WTC11 (cell line): ENCODE measurements around the gene FTCDNL1. TPM values are rescaled to one million over a fixed set of nuclear protein-coding genes. Genes with fewer than 3 reads are reported as not detected.

Experiments used
- ATF2 ChIP-seq: sonication (generic); formaldehyde crosslinking; IDR thresholded peaks from 2 replicates; pipeline ENCODE4 v1.8.1; 2022; ENCODE audit warnings: low read depth, missing genetic modification reagents, borderline replicate concordance
- E2F4 ChIP-seq: sonication (generic); formaldehyde crosslinking; IDR thresholded peaks from 2 replicates; pipeline ENCODE4 v1.8.1; 2022; ENCODE audit warnings: low read depth, mild to moderate bottlenecking, moderate library complexity, missing genetic modification reagents, borderline replicate concordance
- E2F5 ChIP-seq: sonication (generic); formaldehyde crosslinking; IDR thresholded peaks from 2 replicates; pipeline ENCODE4 v1.8.1; 2022; ENCODE audit warnings: mild to moderate bottlenecking, moderate library complexity, missing genetic modification reagents
- ELF4 ChIP-seq: sonication (generic); formaldehyde crosslinking; IDR thresholded peaks from 2 replicates; pipeline ENCODE4 v1.8.1; 2022; ENCODE audit warnings: low read depth, mild to moderate bottlenecking, moderate library complexity, missing genetic modification reagents
- EMX1 ChIP-seq: fragments of 250-450 bp; sonication (Bioruptor Pico); IDR thresholded peaks from 2 replicates; pipeline ENCODE4 v1.8.0; 2021; ENCODE audit warnings: mild to moderate bottlenecking
- FOXJ3 ChIP-seq: sonication (generic); formaldehyde crosslinking; IDR thresholded peaks from 2 replicates; pipeline ENCODE4 v1.9.0; 2021; ENCODE audit warnings: missing genetic modification reagents, mild to moderate bottlenecking, borderline replicate concordance
- FOXP1 ChIP-seq: sonication (generic); formaldehyde crosslinking; IDR thresholded peaks from 2 replicates; pipeline ENCODE4 v1.8.0; 2022; ENCODE audit warnings: missing genetic modification reagents, mild to moderate bottlenecking, moderate library complexity, borderline replicate concordance
- GABPB1 ChIP-seq: sonication (generic); formaldehyde crosslinking; IDR thresholded peaks from 2 replicates; pipeline ENCODE4 v1.8.1; 2023; ENCODE audit warnings: mild to moderate bottlenecking, missing genetic modification reagents
- GRHL2 ChIP-seq: fragments of 250-450 bp; sonication (Bioruptor Pico); IDR thresholded peaks from 2 replicates; pipeline ENCODE4 v1.8.0; 2022; ENCODE audit warnings: mild to moderate bottlenecking, moderate library complexity; ENCODE audit not compliant: insufficient replicate concordance, severe bottlenecking
- GTF2I ChIP-seq: fragments of 250-450 bp; sonication (Bioruptor Pico); conservative IDR thresholded peaks from 2 replicates; pipeline ENCODE4 v1.4.0; 2021; ENCODE audit warnings: mild to moderate bottlenecking
- HMGXB4 ChIP-seq: sonication (generic); formaldehyde crosslinking; IDR thresholded peaks from 2 replicates; pipeline ENCODE4 v1.8.1; 2023; ENCODE audit warnings: mild to moderate bottlenecking, moderate library complexity, missing genetic modification reagents
- JUN ChIP-seq: sonication (generic); formaldehyde crosslinking; IDR thresholded peaks from 2 replicates; pipeline ENCODE4 v1.8.0; 2023; ENCODE audit warnings: mild to moderate bottlenecking, missing genetic modification reagents
- MAX ChIP-seq: sonication (generic); formaldehyde crosslinking; IDR thresholded peaks from 2 replicates; pipeline ENCODE4 v1.8.0; 2022; ENCODE audit warnings: mild to moderate bottlenecking, missing genetic modification reagents
- MLX ChIP-seq: sonication (generic); formaldehyde crosslinking; IDR thresholded peaks from 2 replicates; pipeline ENCODE4 v1.8.1; 2023; ENCODE audit warnings: mild to moderate bottlenecking, missing genetic modification reagents, moderate library complexity
- MYBL2 ChIP-seq: sonication (generic); formaldehyde crosslinking; IDR thresholded peaks from 2 replicates; pipeline ENCODE4 v1.8.1; 2023; ENCODE audit warnings: mild to moderate bottlenecking, moderate library complexity, missing genetic modification reagents
- NFATC4 ChIP-seq: fragments of 250-450 bp; sonication (Bioruptor Pico); IDR thresholded peaks from 2 replicates; pipeline ENCODE4 v1.9.0; 2021; ENCODE audit warnings: mild to moderate bottlenecking
- NFYB ChIP-seq: sonication (generic); formaldehyde crosslinking; conservative IDR thresholded peaks from 2 replicates; pipeline ENCODE4 v1.8.0; 2022; ENCODE audit warnings: low read depth, missing genetic modification reagents
- NR2C2 ChIP-seq: sonication (generic); formaldehyde crosslinking; IDR thresholded peaks from 2 replicates; pipeline ENCODE4 v1.8.0; 2022; ENCODE audit warnings: mild to moderate bottlenecking, missing genetic modification reagents
- OVOL2 ChIP-seq: fragments of 250-450 bp; sonication (Bioruptor Pico); IDR thresholded peaks from 2 replicates; pipeline ENCODE4 v1.9.0; 2021; ENCODE audit warnings: mild to moderate bottlenecking, borderline replicate concordance
- PREB ChIP-seq: sonication (generic); formaldehyde crosslinking; IDR thresholded peaks from 2 replicates; pipeline ENCODE4 v1.8.1; 2022; ENCODE audit warnings: mild to moderate bottlenecking, missing genetic modification reagents, moderate library complexity, borderline replicate concordance
- PRRX2 ChIP-seq: fragments of 250-450 bp; sonication (Bioruptor Pico); IDR thresholded peaks from 2 replicates; pipeline ENCODE4 v1.8.0; 2021; ENCODE audit warnings: mild to moderate bottlenecking
- SP1 ChIP-seq: sonication (generic); formaldehyde crosslinking; conservative IDR thresholded peaks from 2 replicates; pipeline ENCODE4 v1.8.1; 2022; ENCODE audit warnings: missing genetic modification reagents
- STAT6 ChIP-seq: sonication (generic); formaldehyde crosslinking; conservative IDR thresholded peaks from 2 replicates; pipeline ENCODE4 v1.8.1; 2023; ENCODE audit warnings: mild to moderate bottlenecking, low read depth, missing genetic modification reagents, moderate library complexity
- ZMAT4 ChIP-seq: fragments of 250-450 bp; sonication (Bioruptor Pico); IDR thresholded peaks from 2 replicates; pipeline ENCODE4 v1.9.0; 2021; ENCODE audit warnings: mild to moderate bottlenecking
- ZNF138 ChIP-seq: sonication (generic); formaldehyde crosslinking; conservative IDR thresholded peaks from 2 replicates; pipeline ENCODE4 v1.8.1; 2022; ENCODE audit warnings: mild to moderate bottlenecking, moderate library complexity, missing genetic modification reagents
- ZNF232 ChIP-seq: sonication (generic); formaldehyde crosslinking; IDR thresholded peaks from 2 replicates; pipeline ENCODE4 v1.8.0; 2022; ENCODE audit warnings: mild to moderate bottlenecking, missing genetic modification reagents
- ZNF416 ChIP-seq: fragments of 250-450 bp; sonication (Bioruptor Pico); IDR thresholded peaks from 2 replicates; pipeline ENCODE4 v1.9.0; 2021; ENCODE audit warnings: mild to moderate bottlenecking, inconsistent platforms
- ZNF423 ChIP-seq: fragments of 250-450 bp; sonication (Bioruptor Pico); IDR thresholded peaks from 2 replicates; pipeline ENCODE4 v2.1.2; 2022; ENCODE audit warnings: mild to moderate bottlenecking, moderate library complexity
- ZNF671 ChIP-seq: fragments of 250-450 bp; sonication (Bioruptor Pico); IDR thresholded peaks from 2 replicates; pipeline ENCODE4 v1.8.0; 2021; ENCODE audit warnings: mild to moderate bottlenecking
- total RNA-seq: library from RNA; stranded (reverse); gene quantifications from 3 replicates; pipeline ENCODE4 v1.2.3, GENCODE V29; 2021

FTCDNL1 gene
- total RNA-seq, 1 experiment from 2014 or later: 0.85 TPM

- TF ChIP-seq E2F4 (CRISPR knock-in tag) (no peak), ZMAT4 (CRISPR knock-in tag) (no peak), HMGXB4 (CRISPR knock-in tag) (peak; percentile 70; the same call in 1 of the 2 replicates), ZNF232 (CRISPR knock-in tag) (no peak), GABPB1 (peak; percentile 72), GTF2I (CRISPR knock-in tag) (no peak), OVOL2 (no peak), MAX (CRISPR knock-in tag) (peak; percentile 53; the same call in 1 of the 2 replicates), SP1 (CRISPR knock-in tag) (no peak; the same call in none of the 2 replicates), PRRX2 (CRISPR knock-in tag) (no peak), NFYB (CRISPR knock-in tag) (no peak), ZNF138 (CRISPR knock-in tag) (peak; percentile 90; the same call in 1 of the 2 replicates), ZNF416 (no peak), STAT6 (no peak), EMX1 (CRISPR knock-in tag) (no peak), MLX (CRISPR knock-in tag) (no peak), NFATC4 (no peak), NR2C2 (no peak), ELF4 (no peak), PREB (CRISPR knock-in tag) (no peak), GRHL2 (no peak), JUN (no peak), FOXP1 (peak; percentile 73; the same call in 1 of the 2 replicates), MYBL2 (CRISPR knock-in tag) (no peak), E2F5 (0 out of 2 replicates have a peak, but pooled peaks have one; percentile 60), ZNF671 (CRISPR knock-in tag) (peak; percentile 72; the same call in 1 of the 2 replicates), FOXJ3 (CRISPR knock-in tag) (no peak), ZNF423 (CRISPR knock-in tag) (0 out of 2 replicates have a peak, but pooled peaks have one; percentile 21), ATF2 (CRISPR knock-in tag) (no peak)
Observed at GRCh38 chr2:199850718-199851500, at the start of gene FTCDNL1 (continued).
